Transverse colon (tissue), 4 donors: ENCODE data around the gene APOLD1. TPM values are rescaled to one million over a fixed set of nuclear protein-coding genes. Genes with fewer than 3 reads are reported as not detected.
"Not testable (repeated sequence)": the region's sequence is repeated elsewhere in the genome, so short reads cannot be mapped to it uniquely, and the experiment has no call there.

ENCODE experiments used
- DNase-seq: peaks from one replicate; pipeline ENCODE4 v3.0.0-alpha.2; 2019
- H3K27ac ChIP-seq, 4 donors: fragments of 200-600 bp; sonication (generic); 2 replicates each; pipeline ENCODE4 v1.5.1; 2016 to 2018; ENCODE audit warnings: inconsistent platforms in 4 of 4
- H3K27me3 ChIP-seq: fragments of 200-600 bp; sonication (generic); 2 replicates; pipeline ENCODE4 v1.5.1; 2017; ENCODE audit warnings: inconsistent platforms
- H3K36me3 ChIP-seq, 4 donors: fragments of 200-600 bp; sonication (generic); 2 replicates each; pipeline ENCODE4 v1.5.1; 2017 to 2019; ENCODE audit warnings: inconsistent platforms in 4 of 4
- H3K4me1 ChIP-seq, 4 donors: fragments of 200-600 bp; sonication (generic); 2 replicates each; pipeline ENCODE4 v1.5.1; 2017 to 2020; ENCODE audit warnings: inconsistent platforms in 4 of 4
- H3K4me3 ChIP-seq, 4 donors: fragments of 200-600 bp; sonication (generic); 1 replicate in 1 of 4; 2 replicates in 3 of 4; pipeline versions ENCODE4 v1.5.1 to v1.6.1; 2017 to 2019; ENCODE audit warnings: inconsistent platforms in 4 of 4
- H3K9me3 ChIP-seq, 2 donors: fragments of 200-600 bp; sonication (generic); 2 replicates each; pipeline ENCODE4 v1.5.1; 2017 to 2019; ENCODE audit warnings: inconsistent platforms in 2 of 2
- CTCF ChIP-seq, 5 experiments: fragments of 200-600 bp in 3 of 5; fragments of 450-650 bp in 2 of 5; sonication (generic) in 3 of 5; IDR thresholded peaks; 1 replicate in 2 of 5; 2 replicates in 3 of 5; pipeline ENCODE4 v1.5.1; 2016 to 2017; ENCODE audit warnings: antibody characterized with exemption in 5 of 5, inconsistent platforms in 3 of 5, mild to moderate bottlenecking in 2 of 5, moderate library complexity in 1 of 5
- EP300 ChIP-seq: sonication (generic); formaldehyde crosslinking; IDR thresholded peaks from one replicate; pipeline ENCODE4 v1.6.1; 2017; ENCODE audit warnings: antibody characterized with exemption, low read depth
- POLR2A ChIP-seq: fragments of 450-650 bp; IDR thresholded peaks from one replicate; pipeline ENCODE4 v1.6.1; 2016; ENCODE audit warnings: antibody characterized with exemption, mild to moderate bottlenecking, moderate library complexity
- POLR2AphosphoS5 ChIP-seq, 3 donors: sonication (generic); formaldehyde crosslinking; IDR thresholded peaks; one replicate each; pipeline ENCODE4 v1.6.1; 2016; ENCODE audit warnings: antibody characterized with exemption in 3 of 3
- WGBS, 2 donors: methylation state at CpG; one replicate each; pipeline ENCODE4 v1.1.5; 2018; ENCODE audit warnings: low coverage in 1 of 2; 5-methylcytosine and 5-hydroxymethylcytosine counted together
- in situ Hi-C, 4 donors: fragments of 200-750 bp; cut with MboI; loops; one replicate each; pipeline versions ENCODE4 v1.15.0 to v1.15.1; 2017; ENCODE audit warnings: low sequenced_read_pairs in 3 of 4, low pct_ligation_motif_present in 1 of 4, low pct_unique_long_range_greater_than_20kb in 1 of 4
- intact Hi-C: fragments of 100-400 bp; cut with DNase I; formaldehyde crosslinking; loops from one replicate; pipeline ENCODE4 v1.15.1; 2023; ENCODE audit warnings: low total_unique reads
- small RNA-seq, 4 donors: library from RNA; depleted of rRNA; stranded (forward); fragments of <200 nt; gene quantifications; one replicate each; pipeline ENCODE3, GENCODE V24; 2016
- total RNA-seq, 4 donors: library from RNA; depleted of rRNA; stranded (reverse); fragments of >200 nt; gene quantifications; one replicate each; pipeline ENCODE4 v1.1.0, GENCODE V29; 2016

Gene APOLD1
- total RNA-seq, 4 donors from 2014 or later = 3.0 to 11.3 (median 7.7) TPM

GRCh38 chr12:12839003-12839395, 53.5 kb downstream of the APOLD1 start:
- H3K9me3 ChIP-seq = no peaks in the 10 kb centered on the region
- in situ Hi-C loops (loop anchor here in 2 of 4 donors (10.0 to 25.0 kb wide), 2 partner anchors 146 to 148 kb away; no protein-coding TSS in a partner anchor), intact Hi-C loops (no loop called here)
- H3K4me3 ChIP-seq = no peak overlapping the region
- no peak for TF ChIP-seq CTCF (IDR thresholded peaks at IDR 0.05)
- no peak for TF ChIP-seq POLR2AphosphoS5 (IDR thresholded peaks at IDR 0.05)
- TF ChIP-seq POLR2A = no peak
- no peak for TF ChIP-seq EP300
- no peak for DNase-seq
- H3K27me3 ChIP-seq = no peaks in the 10 kb centered on the region
- no peaks in the 10 kb centered on the region for H3K36me3 ChIP-seq
- peaks cover 4 to 39% (median 16%) of the 10 kb centered on the region in 4 donors for H3K4me1 ChIP-seq
- WGBS, 2 donors = 66 to 100% methylated on average over 1 of the region's 1 CpG
- peak overlapping the region in 2 of 4 donors; percentile 30 to 48 for H3K27ac ChIP-seq

DNA sequence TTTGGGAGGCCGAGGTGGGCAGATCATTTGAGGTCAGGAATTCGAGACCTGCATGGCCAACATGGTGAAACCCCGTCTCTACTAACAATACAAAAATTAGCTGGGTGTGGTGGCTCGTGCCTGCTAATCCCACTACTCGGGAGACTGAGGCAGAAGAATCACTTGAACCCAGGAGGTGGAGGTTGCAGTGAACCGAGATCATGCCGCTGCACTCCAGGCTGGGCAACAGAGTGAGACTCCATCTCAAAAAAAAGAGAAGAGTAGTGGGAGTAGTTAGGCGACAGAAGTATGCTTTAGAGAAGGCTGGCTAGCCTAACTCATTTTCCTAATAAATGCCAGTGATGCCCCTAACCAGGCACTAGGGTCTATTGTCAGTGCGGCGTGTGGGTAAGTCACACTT, 54.0 kb downstream of the APOLD1 start:
- 60 to 75% methylated on average over 1 to 10 of the region's 10 CpGs for WGBS, 2 donors
- H3K27me3 ChIP-seq, H3K4me3 ChIP-seq, H3K36me3 ChIP-seq, intact Hi-C loops, H3K9me3 ChIP-seq, DNase-seq: not testable (repeated sequence)
- Histone ChIP-seq H3K27ac (peak overlapping the region in 2 of 4 donors; percentile 47 to 48), H3K4me1 (peaks cover 4 to 39% (median 16%) of the 10 kb centered on the region in 4 donors)
- in situ Hi-C loops = loop anchor here in 2 of 4 donors (10.0 to 25.0 kb wide), 2 partner anchors 145 to 148 kb away; no protein-coding TSS in a partner anchor

GRCh38 chr12:12839873-12840579, 54.6 kb downstream of the APOLD1 start:
- intact Hi-C loops = no loop called here
- Histone ChIP-seq H3K4me3 (no peak overlapping the region), H3K4me1 (peaks cover 4 to 39% (median 16%) of the 10 kb centered on the region in 4 donors), H3K27me3 (no peaks in the 10 kb centered on the region), H3K9me3 (no peaks in the 10 kb centered on the region), H3K27ac (peak overlapping the region in 3 of 4 donors; percentile 6 to 48 (median 47)), H3K36me3 (no peaks in the 10 kb centered on the region)
- TF ChIP-seq CTCF (IDR thresholded peaks at IDR 0.05) (no peak), POLR2AphosphoS5 (IDR thresholded peaks at IDR 0.05) (peak in 2 of 3 donors; percentile 38 to 68)
- 32 to 41% methylated on average over 4 to 5 of the region's 5 CpGs for WGBS, 2 donors
- peak; percentile 87 for DNase-seq
- in situ Hi-C loops = loop anchor here in 2 of 4 donors (10.0 to 25.0 kb wide), 2 partner anchors 145 to 147 kb away; no protein-coding TSS in a partner anchor

DNA sequence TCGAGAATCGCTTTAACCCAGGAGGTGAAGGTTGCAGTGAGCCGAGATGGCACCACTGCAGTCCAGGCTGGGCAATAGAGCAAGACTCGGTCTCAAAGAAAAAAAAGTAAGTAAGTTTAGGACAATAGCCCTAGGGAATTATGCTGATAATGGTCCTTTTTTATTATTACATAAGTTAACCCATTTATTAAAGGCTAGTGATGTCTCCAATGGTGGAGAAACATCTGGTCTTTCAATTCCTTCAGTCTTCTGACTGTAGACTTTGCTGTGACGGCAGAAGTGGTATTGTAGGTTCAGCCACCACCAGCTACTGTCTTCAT, 55.1 kb downstream of the APOLD1 start:
- WGBS, 2 donors = 85 to 100% methylated on average over 1 to 5 of the region's 5 CpGs
- Histone ChIP-seq H3K4me1 (peaks cover 4 to 36% (median 15%) of the 10 kb centered on the region in 4 donors), H3K36me3 (no peaks in the 10 kb centered on the region), H3K27ac (peak overlapping the region in 2 of 4 donors; percentile 6 to 44), H3K4me3 (no peak overlapping the region), H3K27me3 (no peaks in the 10 kb centered on the region), H3K9me3 (no peaks in the 10 kb centered on the region)
- no peak for DNase-seq
- intact Hi-C loops (no loop called here), in situ Hi-C loops (loop anchor here in 1 of 4 donors (25.0 kb wide), 1 partner anchor 147 kb away; no protein-coding TSS in a partner anchor)
- TF ChIP-seq CTCF (IDR thresholded peaks at IDR 0.05) = no peak
- TF ChIP-seq EP300 = no peak
- TF ChIP-seq POLR2AphosphoS5 (IDR thresholded peaks at IDR 0.05) = no peak

Small RNAs within 50 kb of the gene (small RNA-seq; reads per million reads assigned to genes)
- gene AC007215.1 (0 reads per million in 4 donors), gene MIR613 (0 reads per million in 4 donors)

Other genes starting within 250 kb of the APOLD1 start
- gene DUSP16, start 222.8 kb upstream of the APOLD1 start, total RNA-seq = 10 to 100 TPM; 16.1 to 47.0 (median 40.0) TPM
- gene CREBL2, start 173.8 kb upstream of the APOLD1 start, total RNA-seq = 10 to 100 TPM; 11.2 to 42.7 (median 26.4) TPM
- gene GPR19, start 89.5 kb upstream of the APOLD1 start, total RNA-seq = not detected
- 10 to 100 TPM; 14.1 to 58.3 (median 54.1) TPM for gene CDKN1B, start 68.3 kb upstream of the APOLD1 start, total RNA-seq
- 10 to 100 TPM; 22.1 to 47.8 (median 31.8) TPM for gene DDX47, start 27.7 kb downstream of the APOLD1 start, total RNA-seq
- gene GPRC5A, start 105.9 kb downstream of the APOLD1 start, total RNA-seq = 100 to 1,000 TPM in 3 of 4 donors, 1 to 10 TPM in 1; 7.0 to 166 (median 116) TPM
- gene GPRC5D, start 166.5 kb downstream of the APOLD1 start, total RNA-seq = under 1 TPM in 1 of 4 donors, not detected in 3; 0.48 TPM
- gene HEBP1, start 214.6 kb downstream of the APOLD1 start, total RNA-seq = 10 to 100 TPM; 10.3 to 74.4 (median 37.4) TPM